ENCODE data around the gene CFAP74. TPM values are rescaled to one million over a fixed set of nuclear protein-coding genes. Genes with fewer than 3 reads are reported as not detected.

The CFAP74 gene
- total RNA-seq, 1 experiment from 2014 or later: not detected

- no peaks in the 10 kb centered on the region for H3K9me3 Mint-ChIP-seq (ENCODE audit: low read depth, unreplicated experiment)
- intact Hi-C loops (cut with micrococcal nuclease; ENCODE audit: unreplicated experiment): no loop called here
- H3K4me1 Mint-ChIP-seq (ENCODE audit: low read depth, unreplicated experiment): no peaks in the 10 kb centered on the region
- no peak for DNase-seq
- no peak overlapping the region for H3K27ac Mint-ChIP-seq (ENCODE audit: unreplicated experiment)
- BruUV-seq (replicated peaks): no TSS peak
- no peak for TF ChIP-seq CTCF (IDR thresholded peaks at IDR 0.05; ENCODE audit: unreplicated experiment)
- no peak overlapping the region for H3K4me3 Mint-ChIP-seq (ENCODE audit: low read depth, unreplicated experiment)
- CTCF ChIA-PET: no interaction called here
- H3K27me3 Mint-ChIP-seq (ENCODE audit: unreplicated experiment): peaks cover 35% of the 10 kb centered on the region
- H3K36me3 Mint-ChIP-seq (ENCODE audit: insufficient read depth, unreplicated experiment): no peaks in the 10 kb centered on the region
Observed at GRCh38 chr1:1990222-1990621, 13.4 kb downstream of the CFAP74 start.

DNA sequence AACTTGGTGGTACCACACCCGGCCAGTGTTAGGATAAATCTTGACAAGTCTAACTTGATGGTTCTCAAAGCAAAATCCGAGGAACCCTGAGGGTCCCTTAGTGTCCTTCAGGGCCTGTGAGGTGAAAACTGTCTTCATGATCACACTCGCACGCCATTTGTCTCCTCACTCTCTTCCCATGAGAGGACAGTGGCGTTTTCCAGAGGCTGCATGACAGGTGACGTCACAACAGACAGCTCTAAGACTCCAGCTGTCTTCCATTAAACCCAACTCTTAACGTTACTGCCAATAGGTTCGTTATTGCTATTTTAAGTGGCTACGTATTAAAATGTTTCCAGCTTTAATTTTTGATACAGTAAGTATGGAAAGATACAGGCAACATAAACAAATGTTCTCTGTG is 13.8 kb downstream of the CFAP74 start:
- TF ChIP-seq CTCF (IDR thresholded peaks at IDR 0.05; ENCODE audit: unreplicated experiment): no peak
- no TSS peak for BruUV-seq (replicated peaks)
- no peak for DNase-seq
- H3K4me1 Mint-ChIP-seq (ENCODE audit: low read depth, unreplicated experiment): no peaks in the 10 kb centered on the region
- intact Hi-C loops (cut with micrococcal nuclease; ENCODE audit: unreplicated experiment): no loop called here
- CTCF ChIA-PET: no interaction called here
- no peaks in the 10 kb centered on the region for H3K36me3 Mint-ChIP-seq (ENCODE audit: insufficient read depth, unreplicated experiment)
- H3K27me3 Mint-ChIP-seq (ENCODE audit: unreplicated experiment): peaks cover 35% of the 10 kb centered on the region
- no peak overlapping the region for H3K27ac Mint-ChIP-seq (ENCODE audit: unreplicated experiment)
- H3K9me3 Mint-ChIP-seq (ENCODE audit: low read depth, unreplicated experiment): no peaks in the 10 kb centered on the region
- no peak overlapping the region for H3K4me3 Mint-ChIP-seq (ENCODE audit: low read depth, unreplicated experiment)

DNA sequence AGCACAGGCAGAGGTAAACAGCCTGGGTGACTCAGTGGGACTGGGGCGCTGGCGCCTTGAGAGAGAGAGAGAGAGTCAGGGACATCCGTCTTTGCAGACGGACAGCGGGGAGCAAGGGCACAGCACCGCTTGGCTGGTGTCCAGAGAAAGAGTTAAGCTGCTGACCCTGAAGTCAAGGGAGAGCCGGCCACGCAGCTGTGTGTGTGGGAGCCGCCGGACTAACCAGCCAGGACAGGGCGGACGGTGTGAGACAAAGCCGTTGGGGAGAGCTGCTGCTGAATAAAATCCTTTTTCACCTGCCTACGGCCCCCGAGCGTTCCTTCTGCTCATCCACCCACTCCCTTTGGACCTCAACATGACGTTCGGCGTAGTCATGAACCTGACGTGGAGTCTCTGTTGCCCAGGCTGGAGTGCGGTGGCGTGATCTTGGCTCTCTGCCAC is 14.5 kb downstream of the CFAP74 start:
- no peaks in the 10 kb centered on the region for H3K9me3 Mint-ChIP-seq (ENCODE audit: low read depth, unreplicated experiment)
- CTCF ChIA-PET: no interaction called here
- H3K4me3 Mint-ChIP-seq (ENCODE audit: low read depth, unreplicated experiment): no peak overlapping the region
- H3K27me3 Mint-ChIP-seq (ENCODE audit: unreplicated experiment): peaks cover 35% of the 10 kb centered on the region
- no peak for TF ChIP-seq CTCF (IDR thresholded peaks at IDR 0.05; ENCODE audit: unreplicated experiment)
- no peak overlapping the region for H3K27ac Mint-ChIP-seq (ENCODE audit: unreplicated experiment)
- no peaks in the 10 kb centered on the region for H3K4me1 Mint-ChIP-seq (ENCODE audit: low read depth, unreplicated experiment)
- BruUV-seq (replicated peaks): no TSS peak
- no peak for DNase-seq
- intact Hi-C loops (cut with micrococcal nuclease; ENCODE audit: unreplicated experiment): no loop called here
- no peaks in the 10 kb centered on the region for H3K36me3 Mint-ChIP-seq (ENCODE audit: insufficient read depth, unreplicated experiment)

- CTCF ChIA-PET: no interaction called here
- Mint-ChIP-seq H3K9me3 (ENCODE audit: low read depth, unreplicated experiment) (no peaks in the 10 kb centered on the region), H3K27me3 (ENCODE audit: unreplicated experiment) (peaks cover 35% of the 10 kb centered on the region), H3K4me3 (ENCODE audit: low read depth, unreplicated experiment) (no peak overlapping the region), H3K27ac (ENCODE audit: unreplicated experiment) (no peak overlapping the region), H3K36me3 (ENCODE audit: insufficient read depth, unreplicated experiment) (no peaks in the 10 kb centered on the region), H3K4me1 (ENCODE audit: low read depth, unreplicated experiment) (no peaks in the 10 kb centered on the region)
- intact Hi-C loops (cut with micrococcal nuclease; ENCODE audit: unreplicated experiment): no loop called here
- no peak for DNase-seq
- BruUV-seq (replicated peaks): no TSS peak
- no peak for TF ChIP-seq CTCF (IDR thresholded peaks at IDR 0.05; ENCODE audit: unreplicated experiment)
Observed at GRCh38 chr1:1988061-1988945, 15.3 kb downstream of the CFAP74 start.

All from Calu3 (cell line).